Natural killer cell (primary cell): ENCODE measurements around the gene HMCN2. TPM values are rescaled to one million over a fixed set of nuclear protein-coding genes. Genes with fewer than 3 reads are reported as not detected.

ENCODE experiments used
- ATAC-seq, 3 donors: fragments of 150-1000 bp in 2 of 3; fragments of 200-7000 bp in 1 of 3; cut with Tn5 transposase; 1 replicate in 1 of 3; 2 replicates in 2 of 3; pipeline ENCODE4 v1.10.0; 2021; ENCODE audit warnings: mild to moderate bottlenecking in 2 of 3, moderate library complexity in 2 of 3
- DNase-seq, 2 donors: peaks; one replicate each; pipeline versions ENCODE4 v3.0.0 to v3.0.0-alpha.2; 2013 to 2021; ENCODE audit warnings: mixed read lengths in 1 of 2
- H3K27ac ChIP-seq: one replicate; pipeline ENCODE4 v1.5.1; 2013; ENCODE audit warnings: mild to moderate bottlenecking, low read length
- H3K27me3 ChIP-seq: one replicate; pipeline ENCODE4 v1.6.1; 2013; ENCODE audit warnings: low read length; ENCODE audit not compliant: control insufficient read depth, insufficient read depth
- H3K36me3 ChIP-seq: one replicate; pipeline ENCODE4 v1.6.1; 2013; ENCODE audit warnings: low read length; ENCODE audit not compliant: control insufficient read depth, insufficient read depth
- H3K4me1 ChIP-seq: one replicate; pipeline ENCODE4 v1.6.1; 2013; ENCODE audit warnings: low read length; ENCODE audit not compliant: control insufficient read depth, insufficient read depth
- H3K4me3 ChIP-seq: one replicate; pipeline ENCODE4 v1.5.1; 2013; ENCODE audit warnings: low read length
- H3K9me3 ChIP-seq: one replicate; pipeline ENCODE4 v1.6.1; 2013; ENCODE audit warnings: low read length; ENCODE audit not compliant: control insufficient read depth, insufficient read depth
- H3K27ac Mint-ChIP-seq, 2 donors: one replicate each; pipeline ENCODE4 v1.8.0; 2022; ENCODE audit warnings: mild to moderate bottlenecking in 2 of 2, mixed read lengths in 2 of 2, moderate library complexity in 1 of 2
- H3K27me3 Mint-ChIP-seq, 2 donors: one replicate each; pipeline ENCODE4 v1.8.0; 2022; ENCODE audit warnings: low read depth in 2 of 2, mixed read lengths in 2 of 2
- H3K36me3 Mint-ChIP-seq: one replicate; pipeline ENCODE4 v1.8.0; 2022; ENCODE audit warnings: mixed read lengths
- H3K4me1 Mint-ChIP-seq, 2 donors: one replicate each; pipeline ENCODE4 v1.8.0; 2022; ENCODE audit warnings: mixed read lengths in 2 of 2
- H3K4me3 Mint-ChIP-seq: one replicate; pipeline ENCODE4 v1.8.0; 2022; ENCODE audit warnings: mild to moderate bottlenecking, moderate library complexity, mixed read lengths
- H3K9me3 Mint-ChIP-seq, 2 donors: one replicate each; pipeline ENCODE4 v1.8.0; 2022; ENCODE audit warnings: mixed read lengths in 2 of 2
- CTCF ChIP-seq: fragments of 200-600 bp; IDR thresholded peaks from one replicate; pipeline ENCODE4 v1.8.0; 2022; ENCODE audit warnings: antibody characterized with exemption
- WGBS: methylation state at CpG from one replicate; pipeline ENCODE4 v1.1.7; 2013; ENCODE audit warnings: missing lambda C conversion rate; ENCODE audit not compliant: insufficient coverage; 5-methylcytosine and 5-hydroxymethylcytosine counted together
- intact Hi-C: fragments of 100-400 bp; cut with micrococcal nuclease; formaldehyde crosslinking; loops from one replicate; pipeline ENCODE4 v1.14.2; 2022
- total RNA-seq, 4 donors: library from RNA; stranded (reverse); fragments of 120-200 nt in 1 of 4; gene quantifications; one replicate each; pipeline versions ENCODE4 v1.2.3 to v1.2.4, GENCODE V29; 2013 to 2022

HMCN2 gene
- total RNA-seq, 3 donors from 2014 or later (not counting 1 experiment from before 2014, with no cell fraction given) = not detected

GRCh38 chr9:130316430-130316829 lies 50.9 kb downstream of the HMCN2 start:
- no peak for TF ChIP-seq CTCF
- Histone ChIP-seq H3K4me3 (no peak overlapping the region), H3K36me3 (no peaks in the 10 kb centered on the region), H3K27me3 (no peaks in the 10 kb centered on the region), H3K9me3 (no peaks in the 10 kb centered on the region), H3K4me1 (no peaks in the 10 kb centered on the region), H3K27ac (no peak overlapping the region)
- DNase-seq (no peak), ATAC-seq (no peak)
- H3K27me3 Mint-ChIP-seq = peaks cover 21 to 25% of the 10 kb centered on the region in 2 donors
- H3K27ac Mint-ChIP-seq = no peak overlapping the region
- no peaks in the 10 kb centered on the region for H3K9me3 Mint-ChIP-seq
- H3K4me3 Mint-ChIP-seq = no peak overlapping the region
- WGBS = 83% methylated on average over 7 of the region's 8 CpGs
- intact Hi-C loops = no loop called here
- no peaks in the 10 kb centered on the region for H3K4me1 Mint-ChIP-seq
- H3K36me3 Mint-ChIP-seq = no peaks in the 10 kb centered on the region

- Mint-ChIP-seq H3K4me3 (no peak overlapping the region), H3K4me1 (no peaks in the 10 kb centered on the region), H3K9me3 (no peaks in the 10 kb centered on the region), H3K27me3 (peaks cover 28 to 32% of the 10 kb centered on the region in 2 donors), H3K27ac (no peak overlapping the region), H3K36me3 (no peaks in the 10 kb centered on the region)
- Histone ChIP-seq H3K27ac (no peak overlapping the region), H3K36me3 (no peaks in the 10 kb centered on the region), H3K27me3 (no peaks in the 10 kb centered on the region), H3K4me1 (no peaks in the 10 kb centered on the region), H3K9me3 (no peaks in the 10 kb centered on the region), H3K4me3 (no peak overlapping the region)
- intact Hi-C loops = no loop called here
- ATAC-seq (no peak), DNase-seq (no peak)
- 91% methylated on average over 19 of the region's 19 CpGs for WGBS
- TF ChIP-seq CTCF = no peak
These were observed 53.7 kb downstream of the HMCN2 start for GRCh38 chr9:130319300-130319699.

DNA sequence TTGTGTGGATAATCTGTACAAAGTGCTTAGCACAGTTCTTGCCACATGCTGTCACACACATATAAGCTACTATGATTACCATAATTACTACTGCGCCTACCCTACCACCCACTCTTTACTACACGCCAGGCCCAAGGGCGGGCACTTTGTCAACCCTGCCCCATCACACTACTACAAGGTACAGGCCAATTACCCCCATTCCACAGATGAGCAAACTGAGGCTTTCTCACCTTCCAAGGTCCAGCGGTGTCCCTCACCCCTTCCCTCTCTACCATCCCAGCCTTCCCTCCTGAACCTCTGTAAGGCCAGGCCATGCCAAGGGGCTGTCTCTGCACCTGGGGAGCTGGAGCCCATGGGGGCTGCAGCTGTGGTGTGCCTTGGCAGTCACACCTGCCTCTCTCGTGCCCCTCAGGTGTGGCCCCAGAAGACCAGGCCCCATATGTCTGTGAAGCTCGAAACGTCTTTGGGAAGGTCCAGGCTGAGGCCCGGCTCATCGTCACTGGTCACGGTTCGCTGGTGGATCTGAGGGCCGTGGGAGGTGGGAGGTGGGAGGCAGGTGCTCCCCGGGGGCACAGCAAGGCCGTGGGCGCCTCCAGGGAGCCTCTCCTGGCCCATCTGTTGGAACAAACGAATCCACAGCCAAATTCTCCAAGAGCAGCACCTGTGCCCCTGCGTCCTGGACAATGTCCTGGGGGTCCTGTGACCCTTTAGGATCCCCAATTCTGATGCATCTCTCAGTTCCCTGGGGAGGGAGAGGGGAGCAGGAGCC lies 54.6 kb downstream of the HMCN2 start:
- Histone ChIP-seq H3K4me1 (no peaks in the 10 kb centered on the region), H3K27ac (no peak overlapping the region), H3K4me3 (no peak overlapping the region), H3K9me3 (no peaks in the 10 kb centered on the region), H3K36me3 (no peaks in the 10 kb centered on the region), H3K27me3 (no peaks in the 10 kb centered on the region)
- intact Hi-C loops = no loop called here
- Mint-ChIP-seq H3K4me1 (no peaks in the 10 kb centered on the region), H3K27me3 (peaks cover 28 to 32% of the 10 kb centered on the region in 2 donors), H3K4me3 (no peak overlapping the region), H3K9me3 (no peaks in the 10 kb centered on the region), H3K36me3 (no peaks in the 10 kb centered on the region), H3K27ac (no peak overlapping the region)
- no peak for DNase-seq
- WGBS = 77% methylated on average over 17 of the region's 17 CpGs
- no peak for ATAC-seq
- no peak for TF ChIP-seq CTCF
